Smooth muscle cell (in vitro differentiated cells): ENCODE measurements around the gene FBXO34. TPM values are rescaled to one million over a fixed set of nuclear protein-coding genes. Genes with fewer than 3 reads are reported as not detected.

Experiments
- DNase-seq: peaks from one replicate; lab custom pipeline; 2025; ENCODE audit not compliant: unreplicated experiment; lab: John Stamatoyannopoulos, UW
- H2AFZ ChIP-seq: fragments of 200-600 bp; sonication (generic); 2 replicates; pipeline ENCODE4 v1.6.0; 2016; ENCODE audit warnings: antibody characterized with exemption, low read depth, mild to moderate bottlenecking
- H3F3A ChIP-seq: fragments of 200-600 bp; sonication (generic); 2 replicates; pipeline ENCODE4 v1.6.0; 2017; ENCODE audit warnings: antibody characterized with exemption, low read depth
- H3K27ac ChIP-seq: fragments of 200-600 bp; sonication (generic); 2 replicates; pipeline ENCODE4 v1.5.1; 2016; ENCODE audit warnings: low read depth, mild to moderate bottlenecking
- H3K27me3 ChIP-seq: fragments of 200-600 bp; sonication (generic); 2 replicates; pipeline ENCODE4 v1.6.1; 2016; ENCODE audit warnings: low read depth, mild to moderate bottlenecking
- H3K36me3 ChIP-seq: fragments of 200-600 bp; sonication (generic); 2 replicates; pipeline ENCODE4 v1.5.1; 2016; ENCODE audit warnings: low read depth
- H3K4me1 ChIP-seq: fragments of 200-600 bp; sonication (generic); 2 replicates; pipeline ENCODE4 v1.5.1; 2016; ENCODE audit warnings: low read depth
- H3K4me2 ChIP-seq: fragments of 200-600 bp; sonication (generic); 2 replicates; pipeline ENCODE4 v1.6.0; 2016; ENCODE audit warnings: mild to moderate bottlenecking
- H3K4me3 ChIP-seq: fragments of 200-600 bp; sonication (generic); 2 replicates; pipeline ENCODE4 v1.5.1; 2016; ENCODE audit warnings: mild to moderate bottlenecking
- H3K79me2 ChIP-seq: fragments of 200-600 bp; sonication (generic); 2 replicates; pipeline ENCODE4 v1.6.0; 2016; ENCODE audit warnings: low read depth, mild to moderate bottlenecking
- H3K9ac ChIP-seq: fragments of 200-600 bp; sonication (generic); 2 replicates; pipeline ENCODE4 v1.6.0; 2016; ENCODE audit warnings: low read depth
- H3K9me3 ChIP-seq: fragments of 200-600 bp; sonication (generic); replicated peaks from 2 replicates; pipeline ENCODE4 v1.5.1; 2016; ENCODE audit warnings: low read depth
- H4K20me1 ChIP-seq: fragments of 200-600 bp; sonication (generic); 2 replicates; pipeline ENCODE4 v1.6.0; 2016; ENCODE audit warnings: low read depth
- CTCF ChIP-seq: fragments of 200-600 bp; sonication (generic); IDR thresholded peaks from 2 replicates; pipeline ENCODE4 v1.5.1; 2017; ENCODE audit warnings: borderline replicate concordance, mild to moderate bottlenecking, antibody characterized with exemption; ENCODE audit not compliant: insufficient read depth, poor library complexity, severe bottlenecking
- WGBS: methylation state at CpG from one replicate; pipeline ENCODE4 v1.1.7; 2016; ENCODE audit warnings: low lambda C conversion rate; 5-methylcytosine and 5-hydroxymethylcytosine counted together
- polyA plus RNA-seq: library from polyadenylated mRNA; unstranded; fragments of >200 nt; fragmentation: Nextera tagmentation; extraction: Ambion mirVana; gene quantifications from 2 replicates; pipeline ENCODE4 v1.2.1, GENCODE V29; 2016
- total RNA-seq: library from RNA; depleted of rRNA; stranded (reverse); fragments of >200 nt; gene quantifications from 2 replicates; pipeline ENCODE4 v1.2.3, GENCODE V29; 2014

The FBXO34 gene
- total and polyA plus RNA-seq, 2 experiments from 2014 or later: 17.4 to 23.9 TPM

GRCh38 chr14:55383541-55384140 is 112.4 kb downstream of the FBXO34 start:
- Histone ChIP-seq H3F3A (peaks cover 2% of the 10 kb centered on the region), H3K4me2 (no peak overlapping the region), H3K79me2 (no peaks in the 10 kb centered on the region), H3K27me3 (no peaks in the 10 kb centered on the region), H3K9ac (no peak overlapping the region), H3K27ac (no peak overlapping the region), H3K9me3 (no peaks in the 10 kb centered on the region), H3K4me1 (no peaks in the 10 kb centered on the region), H3K36me3 (peaks cover 4% of the 10 kb centered on the region), H2AFZ (no peak overlapping the region), H3K4me3 (no peak overlapping the region), H4K20me1 (no peaks in the 10 kb centered on the region)
- WGBS: 63% methylated on average over 5 of the region's 5 CpGs
- no peak for TF ChIP-seq CTCF
- DNase-seq: no peak

GRCh38 chr14:55384536-55384935 is 113.3 kb downstream of the FBXO34 start:
- no peak overlapping the region for H3K27ac ChIP-seq
- TF ChIP-seq CTCF: no peak

GRCh38 chr14:55386037-55386808 is 115.0 kb downstream of the FBXO34 start:
- no peak for DNase-seq
- 94% methylated on average over 6 of the region's 6 CpGs for WGBS
- H3K27ac ChIP-seq: no peak overlapping the region
- H3K9ac ChIP-seq: no peak overlapping the region
- peaks cover 2% of the 10 kb centered on the region for H3F3A ChIP-seq
- H3K36me3 ChIP-seq: no peaks in the 10 kb centered on the region
- H4K20me1 ChIP-seq: no peaks in the 10 kb centered on the region
- no peaks in the 10 kb centered on the region for H3K27me3 ChIP-seq
- no peaks in the 10 kb centered on the region for H3K9me3 ChIP-seq
- no peak overlapping the region for H2AFZ ChIP-seq
- no peaks in the 10 kb centered on the region for H3K4me1 ChIP-seq
- no peaks in the 10 kb centered on the region for H3K79me2 ChIP-seq
- no peak overlapping the region for H3K4me3 ChIP-seq
- no peak for TF ChIP-seq CTCF
- H3K4me2 ChIP-seq: no peak overlapping the region

More at GRCh38 chr14:55384536-55384935, 113.3 kb downstream of the FBXO34 start:
- Histone ChIP-seq H3K36me3 (peaks cover 4% of the 10 kb centered on the region), H3K27me3 (no peaks in the 10 kb centered on the region), H3K4me1 (no peaks in the 10 kb centered on the region), H3K9me3 (no peaks in the 10 kb centered on the region), H3F3A (peaks cover 2% of the 10 kb centered on the region), H3K4me2 (no peak overlapping the region), H3K9ac (no peak overlapping the region), H2AFZ (no peak overlapping the region), H3K79me2 (no peaks in the 10 kb centered on the region), H4K20me1 (no peaks in the 10 kb centered on the region), H3K4me3 (no peak overlapping the region)
- no peak for DNase-seq
- 98% methylated on average over 3 of the region's 3 CpGs for WGBS
